IPS-18a (cell line): ENCODE results near the gene CDH22.

Experiments used
- H3K27ac ChIP-seq: one replicate; pipeline ENCODE4 v1.5.1; 2013; ENCODE audit warnings: low read length
- H3K27me3 ChIP-seq: one replicate; pipeline ENCODE4 v1.6.1; 2013; ENCODE audit warnings: mild to moderate bottlenecking, low read length; ENCODE audit not compliant: control insufficient read depth, insufficient read depth
- H3K36me3 ChIP-seq: one replicate; pipeline ENCODE4 v1.6.1; 2013; ENCODE audit warnings: low read depth, low read length; ENCODE audit not compliant: control insufficient read depth
- H3K4me1 ChIP-seq: one replicate; pipeline ENCODE4 v1.6.1; 2013; ENCODE audit warnings: low read depth, low read length; ENCODE audit not compliant: control insufficient read depth
- H3K4me3 ChIP-seq: one replicate; pipeline ENCODE4 v1.5.1; 2013; ENCODE audit warnings: low read length
- H3K9ac ChIP-seq: one replicate; pipeline ENCODE4 v1.6.1; 2013; ENCODE audit warnings: mild to moderate bottlenecking, low read length, moderate library complexity
- H3K9me3 ChIP-seq: one replicate; pipeline ENCODE4 v1.6.1; 2013; ENCODE audit warnings: low read depth, low read length; ENCODE audit not compliant: control insufficient read depth

Gene CDH22

GRCh38 chr20:46132705-46133120 is 175.6 kb downstream of the CDH22 start:
- Histone ChIP-seq H3K4me3 (no peak overlapping the region), H3K9ac (no peak overlapping the region), H3K4me1 (peaks cover 12% of the 10 kb centered on the region), H3K27ac (no peak overlapping the region), H3K27me3 (peaks cover 27% of the 10 kb centered on the region), H3K36me3 (no peaks in the 10 kb centered on the region), H3K9me3 (no peaks in the 10 kb centered on the region)

GRCh38 chr20:46131396-46131795 is 176.9 kb downstream of the CDH22 start:
- no peaks in the 10 kb centered on the region for H3K36me3 ChIP-seq
- no peaks in the 10 kb centered on the region for H3K9me3 ChIP-seq
- H3K4me3 ChIP-seq: no peak overlapping the region
- peaks cover 11% of the 10 kb centered on the region for H3K4me1 ChIP-seq
- peaks cover 27% of the 10 kb centered on the region for H3K27me3 ChIP-seq
- no peak overlapping the region for H3K9ac ChIP-seq
- no peak overlapping the region for H3K27ac ChIP-seq

GRCh38 chr20:46130534-46130933 is 177.8 kb downstream of the CDH22 start:
- Histone ChIP-seq H3K4me3 (no peak overlapping the region), H3K9me3 (no peaks in the 10 kb centered on the region), H3K4me1 (peaks cover 3% of the 10 kb centered on the region), H3K27me3 (peaks cover 27% of the 10 kb centered on the region), H3K27ac (no peak overlapping the region), H3K9ac (no peak overlapping the region), H3K36me3 (no peaks in the 10 kb centered on the region)

- H3K4me1 ChIP-seq: peaks cover 3% of the 10 kb centered on the region
- H3K36me3 ChIP-seq: no peaks in the 10 kb centered on the region
- H3K27ac ChIP-seq: no peak overlapping the region
- no peak overlapping the region for H3K9ac ChIP-seq
- H3K27me3 ChIP-seq: peaks cover 27% of the 10 kb centered on the region
- no peak overlapping the region for H3K4me3 ChIP-seq
- no peaks in the 10 kb centered on the region for H3K9me3 ChIP-seq
Observed at GRCh38 chr20:46129955-46130481, 178.3 kb downstream of the CDH22 start.

- no peak overlapping the region for H3K27ac ChIP-seq
- no peak overlapping the region for H3K4me3 ChIP-seq
- H3K4me1 ChIP-seq: peaks cover 3% of the 10 kb centered on the region
- H3K9ac ChIP-seq: no peak overlapping the region
- H3K36me3 ChIP-seq: no peaks in the 10 kb centered on the region
- no peaks in the 10 kb centered on the region for H3K9me3 ChIP-seq
- peaks cover 27% of the 10 kb centered on the region for H3K27me3 ChIP-seq
Observed at GRCh38 chr20:46128310-46129151, 179.8 kb downstream of the CDH22 start.

GRCh38 chr20:46127396-46128010 is 180.8 kb downstream of the CDH22 start:
- no peak overlapping the region for H3K9ac ChIP-seq
- H3K27ac ChIP-seq: no peak overlapping the region
- no peaks in the 10 kb centered on the region for H3K4me1 ChIP-seq
- peaks cover 26% of the 10 kb centered on the region for H3K27me3 ChIP-seq
- H3K9me3 ChIP-seq: no peaks in the 10 kb centered on the region
- H3K36me3 ChIP-seq: no peaks in the 10 kb centered on the region
- H3K4me3 ChIP-seq: no peak overlapping the region

GRCh38 chr20:46126440-46127056 is 181.8 kb downstream of the CDH22 start:
- no peaks in the 10 kb centered on the region for H3K4me1 ChIP-seq
- no peak overlapping the region for H3K27ac ChIP-seq
- no peaks in the 10 kb centered on the region for H3K36me3 ChIP-seq
- no peaks in the 10 kb centered on the region for H3K9me3 ChIP-seq
- H3K4me3 ChIP-seq: no peak overlapping the region
- peaks cover 17% of the 10 kb centered on the region for H3K27me3 ChIP-seq
- H3K9ac ChIP-seq: no peak overlapping the region
